SU-DHL-6 (cell line): ENCODE data around the gene MX2.

Experiments used
- EZH2phosphoT487 ChIP-seq: fragments of 200-600 bp; sonication (generic), shearing (Covaris generic); conservative IDR thresholded peaks from 2 replicates; pipeline ENCODE4 v1.6.1; 2018; ENCODE audit warnings: mild to moderate bottlenecking, antibody characterized with exemption, low read length, moderate library complexity, mixed read lengths
- TF ChIP-seq, protein P1 (sequence below): fragments of 200-600 bp; sonication (generic); IDR thresholded peaks from one replicate; pipeline ENCODE4 v1.5.1; 2017; ENCODE audit warnings: antibody characterized with exemption, mild to moderate bottlenecking, low read length, moderate library complexity; ENCODE audit not compliant: insufficient read depth, poor library complexity, severe bottlenecking

GRCh38 chr21:41337515-41337914 lies 24.3 kb upstream of the MX2 start:
- TF ChIP-seq, protein P1, sequence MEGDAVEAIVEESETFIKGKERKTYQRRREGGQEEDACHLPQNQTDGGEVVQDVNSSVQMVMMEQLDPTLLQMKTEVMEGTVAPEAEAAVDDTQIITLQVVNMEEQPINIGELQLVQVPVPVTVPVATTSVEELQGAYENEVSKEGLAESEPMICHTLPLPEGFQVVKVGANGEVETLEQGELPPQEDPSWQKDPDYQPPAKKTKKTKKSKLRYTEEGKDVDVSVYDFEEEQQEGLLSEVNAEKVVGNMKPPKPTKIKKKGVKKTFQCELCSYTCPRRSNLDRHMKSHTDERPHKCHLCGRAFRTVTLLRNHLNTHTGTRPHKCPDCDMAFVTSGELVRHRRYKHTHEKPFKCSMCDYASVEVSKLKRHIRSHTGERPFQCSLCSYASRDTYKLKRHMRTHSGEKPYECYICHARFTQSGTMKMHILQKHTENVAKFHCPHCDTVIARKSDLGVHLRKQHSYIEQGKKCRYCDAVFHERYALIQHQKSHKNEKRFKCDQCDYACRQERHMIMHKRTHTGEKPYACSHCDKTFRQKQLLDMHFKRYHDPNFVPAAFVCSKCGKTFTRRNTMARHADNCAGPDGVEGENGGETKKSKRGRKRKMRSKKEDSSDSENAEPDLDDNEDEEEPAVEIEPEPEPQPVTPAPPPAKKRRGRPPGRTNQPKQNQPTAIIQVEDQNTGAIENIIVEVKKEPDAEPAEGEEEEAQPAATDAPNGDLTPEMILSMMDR = no peak
- TF ChIP-seq EZH2phosphoT487 = no peak
